HUES64 (cell line): ENCODE measurements around the gene MAP7.
A peak's percentile ranks its signal among the peaks of the same experiment; 100 is the strongest.
"Not testable (repeated sequence)": the region's sequence is repeated elsewhere in the genome, so short reads cannot be mapped to it uniquely, and the experiment has no call there.

Source experiments
- H3K27ac ChIP-seq: 2 replicates; pipeline ENCODE4 v1.7.0; 2013; ENCODE audit warnings: low read depth, low read length, inconsistent platforms
- H3K27me3 ChIP-seq: 2 replicates; pipeline ENCODE4 v1.6.1; 2013; ENCODE audit warnings: mild to moderate bottlenecking, low read length; ENCODE audit not compliant: insufficient read depth
- H3K36me3 ChIP-seq: 2 replicates; pipeline ENCODE4 v1.6.1; 2013; ENCODE audit warnings: mild to moderate bottlenecking, low read length; ENCODE audit not compliant: insufficient read depth
- H3K4me1 ChIP-seq: 2 replicates; pipeline ENCODE4 v1.6.1; 2013; ENCODE audit warnings: mild to moderate bottlenecking, low read length, moderate library complexity; ENCODE audit not compliant: insufficient read depth
- H3K4me3 ChIP-seq: 2 replicates; pipeline ENCODE4 v1.5.1; 2013; ENCODE audit warnings: mild to moderate bottlenecking, low read length, moderate library complexity
- H3K9ac ChIP-seq: 2 replicates; pipeline ENCODE4 v1.6.1; 2013; ENCODE audit warnings: mild to moderate bottlenecking, low read depth, low read length
- H3K9me3 ChIP-seq: 2 replicates; pipeline ENCODE4 v1.6.1; 2013; ENCODE audit warnings: low read depth, low read length; ENCODE audit not compliant: insufficient read depth
- WGBS: fragments of 150-250, 120-280 bp; methylation state at CpG from one replicate; pipeline ENCODE4 v1.1.7; 2013; ENCODE audit warnings: missing lambda C conversion rate; 5-methylcytosine and 5-hydroxymethylcytosine counted together

MAP7 gene

GRCh38 chr6:136502786-136503185 lies 47.4 kb downstream of the MAP7 start:
- Histone ChIP-seq H3K4me1 (peaks cover 71% of the 10 kb centered on the region), H3K27me3 (no peaks in the 10 kb centered on the region), H3K27ac (peak overlapping the region; percentile 94), H3K9ac (peak overlapping the region; percentile 14), H3K36me3 (no peaks in the 10 kb centered on the region), H3K9me3 (no peaks in the 10 kb centered on the region), H3K4me3 (peak overlapping the region; percentile 23)

GRCh38 chr6:136501514-136501913 lies 48.7 kb downstream of the MAP7 start:
- WGBS: 96% methylated on average over 2 of the region's 2 CpGs
- no peak overlapping the region for H3K9ac ChIP-seq

GRCh38 chr6:136501096-136501495 lies 49.1 kb downstream of the MAP7 start:
- H3K36me3 ChIP-seq: no peaks in the 10 kb centered on the region
- no peaks in the 10 kb centered on the region for H3K9me3 ChIP-seq
- H3K4me3 ChIP-seq: no peak overlapping the region
- H3K4me1 ChIP-seq: peaks cover 58% of the 10 kb centered on the region
- 50% methylated on average over 1 of the region's 1 CpG for WGBS
- no peaks in the 10 kb centered on the region for H3K27me3 ChIP-seq
- no peak overlapping the region for H3K9ac ChIP-seq
- peak overlapping the region; percentile 94 for H3K27ac ChIP-seq

More at GRCh38 chr6:136501514-136501913, 48.7 kb downstream of the MAP7 start:
- H3K9me3 ChIP-seq: no peaks in the 10 kb centered on the region
- H3K27me3 ChIP-seq: no peaks in the 10 kb centered on the region
- H3K36me3 ChIP-seq: no peaks in the 10 kb centered on the region
- no peak overlapping the region for H3K4me3 ChIP-seq
- H3K27ac ChIP-seq: peak overlapping the region; percentile 94
- H3K4me1 ChIP-seq: peaks cover 59% of the 10 kb centered on the region

- Histone ChIP-seq H3K9ac (no peak overlapping the region), H3K9me3 (no peaks in the 10 kb centered on the region), H3K27ac (peak overlapping the region; percentile 31; the same call in 1 of the 2 replicates), H3K4me1 (peaks cover 54% of the 10 kb centered on the region), H3K27me3 (no peaks in the 10 kb centered on the region), H3K36me3 (no peaks in the 10 kb centered on the region), H3K4me3 (no peak overlapping the region)
- 94% methylated on average over 5 of the region's 5 CpGs for WGBS
These were observed 49.8 kb downstream of the MAP7 start for GRCh38 chr6:136500414-136500813.

DNA sequence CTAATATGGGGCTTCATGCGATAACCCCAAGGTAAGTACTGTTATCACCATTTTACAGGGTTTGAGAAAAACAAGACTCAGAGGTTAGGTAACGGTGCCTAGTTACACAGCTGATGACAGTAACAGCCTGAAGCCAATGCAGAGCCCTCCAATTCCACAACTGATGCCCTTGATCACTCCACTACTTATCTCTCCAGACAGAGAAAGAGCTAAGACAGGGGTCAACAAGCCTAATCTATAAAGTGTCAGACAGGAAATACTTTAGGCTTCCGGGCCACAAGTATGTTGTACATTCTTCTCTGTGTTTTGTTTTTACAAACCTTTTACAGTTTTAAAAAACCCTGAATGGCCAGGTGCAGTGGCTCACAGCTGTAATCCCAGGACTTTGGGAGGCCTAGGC lies 50.9 kb downstream of the MAP7 start:
- WGBS: 87% methylated on average over 3 of the region's 3 CpGs
- H3K27me3 ChIP-seq: no peaks in the 10 kb centered on the region
- peaks cover 50% of the 10 kb centered on the region for H3K4me1 ChIP-seq
- H3K4me3 ChIP-seq: no peak overlapping the region
- H3K9ac ChIP-seq: no peak overlapping the region
- H3K27ac ChIP-seq: no peak overlapping the region
- no peaks in the 10 kb centered on the region for H3K36me3 ChIP-seq
- H3K9me3 ChIP-seq: no peaks in the 10 kb centered on the region

GRCh38 chr6:136496449-136496848 lies 53.8 kb downstream of the MAP7 start:
- not testable (repeated sequence) for H3K27me3 ChIP-seq, H3K27ac ChIP-seq, H3K9me3 ChIP-seq, H3K36me3 ChIP-seq, H3K4me3 ChIP-seq, H3K9ac ChIP-seq
- 90% methylated on average over 1 of the region's 2 CpGs for WGBS
- H3K4me1 ChIP-seq: peaks cover 33% of the 10 kb centered on the region

- no peaks in the 10 kb centered on the region for H3K36me3 ChIP-seq
- H3K4me3 ChIP-seq: no peak overlapping the region
- H3K4me1 ChIP-seq: peaks cover 16% of the 10 kb centered on the region; the same call in 1 of the 2 replicates
- H3K9me3 ChIP-seq: no peaks in the 10 kb centered on the region
- no peak overlapping the region for H3K27ac ChIP-seq
- no peak overlapping the region for H3K9ac ChIP-seq
- H3K27me3 ChIP-seq: no peaks in the 10 kb centered on the region
- 87% methylated on average over 1 of the region's 1 CpG for WGBS
These were observed 55.5 kb downstream of the MAP7 start for GRCh38 chr6:136494710-136495109.

GRCh38 chr6:136494059-136494458 lies 56.2 kb downstream of the MAP7 start:
- Histone ChIP-seq H3K36me3 (no peaks in the 10 kb centered on the region), H3K4me3 (no peak overlapping the region), H3K27me3 (no peaks in the 10 kb centered on the region), H3K4me1 (peaks cover 15% of the 10 kb centered on the region; the same call in 1 of the 2 replicates), H3K27ac (no peak overlapping the region), H3K9ac (no peak overlapping the region), H3K9me3 (no peaks in the 10 kb centered on the region)
- WGBS: over 99% methylated on average over 2 of the region's 2 CpGs

DNA sequence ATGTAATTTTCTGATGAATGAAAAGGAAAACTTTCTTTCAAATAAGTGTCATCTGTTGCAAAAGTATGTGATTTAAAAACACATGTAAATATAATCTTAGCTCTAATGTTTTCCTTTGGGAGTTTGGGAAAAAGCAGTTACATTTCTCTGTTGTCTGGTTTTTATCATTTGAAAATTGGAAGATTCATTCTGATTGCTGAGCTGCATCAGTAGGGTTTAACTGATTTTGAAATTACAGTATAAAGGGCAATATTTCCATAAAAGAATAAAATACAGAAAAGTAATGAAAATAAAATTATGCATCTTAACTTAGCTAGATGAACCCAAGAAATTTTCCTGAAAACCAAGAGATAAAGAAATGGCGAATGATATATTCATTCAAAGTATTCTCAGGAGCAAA lies 57.8 kb downstream of the MAP7 start:
- H3K27ac ChIP-seq: no peak overlapping the region
- H3K4me3 ChIP-seq: no peak overlapping the region
- H3K27me3 ChIP-seq: no peaks in the 10 kb centered on the region
- H3K9ac ChIP-seq: no peak overlapping the region
- H3K36me3 ChIP-seq: no peaks in the 10 kb centered on the region
- WGBS: no CpG with 5 or more reads among the region's 1 CpG
- H3K9me3 ChIP-seq: no peaks in the 10 kb centered on the region
- peaks cover 15% of the 10 kb centered on the region; the same call in 1 of the 2 replicates for H3K4me1 ChIP-seq

GRCh38 chr6:136491754-136492153 lies 58.5 kb downstream of the MAP7 start:
- WGBS: 86% methylated on average over 2 of the region's 2 CpGs
- H3K4me1 ChIP-seq: peaks cover 15% of the 10 kb centered on the region; the same call in 1 of the 2 replicates

GRCh38 chr6:136491251-136491650 lies 59.0 kb downstream of the MAP7 start:
- 97% methylated on average over 2 of the region's 2 CpGs for WGBS
- Histone ChIP-seq H3K4me3 (no peak overlapping the region), H3K4me1 (peaks cover 13% of the 10 kb centered on the region; the same call in 1 of the 2 replicates), H3K9me3 (no peaks in the 10 kb centered on the region), H3K9ac (no peak overlapping the region), H3K36me3 (no peaks in the 10 kb centered on the region), H3K27me3 (no peaks in the 10 kb centered on the region), H3K27ac (no peak overlapping the region)

More at GRCh38 chr6:136491754-136492153, 58.5 kb downstream of the MAP7 start:
- Histone ChIP-seq H3K27ac (no peak overlapping the region), H3K27me3 (no peaks in the 10 kb centered on the region), H3K4me3 (no peak overlapping the region), H3K9ac (no peak overlapping the region), H3K9me3 (no peaks in the 10 kb centered on the region), H3K36me3 (no peaks in the 10 kb centered on the region)

DNA sequence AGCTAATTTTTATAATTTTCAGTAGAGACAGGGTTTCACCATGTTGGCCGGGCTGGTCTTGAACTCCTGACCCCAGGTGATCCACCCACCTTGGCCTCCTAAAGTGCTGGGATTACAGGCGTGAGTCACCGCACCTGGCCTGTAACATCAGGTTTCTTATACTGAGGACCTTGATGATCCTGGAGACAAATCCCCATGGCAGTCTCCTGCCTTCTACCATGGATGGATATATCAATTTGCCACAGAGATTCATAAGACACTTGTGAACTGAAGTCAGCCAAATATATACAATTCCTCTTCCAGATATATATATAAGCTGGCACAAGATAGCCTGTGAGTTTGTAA lies 60.6 kb downstream of the MAP7 start:
- H3K9ac ChIP-seq, H3K27me3 ChIP-seq, H3K36me3 ChIP-seq, H3K4me1 ChIP-seq, H3K9me3 ChIP-seq, H3K27ac ChIP-seq, H3K4me3 ChIP-seq: not testable (repeated sequence)
- 90% methylated on average over 3 of the region's 3 CpGs for WGBS
